ENCODE results near the gene MTG1.

MTG1 gene

GRCh38 chr10:133355266-133355665 is 38.7 kb upstream of the MTG1 start:
- H3K4me2 ChIP-seq (ENCODE audit: low read length), result no peak overlapping the region
- H3K9ac ChIP-seq, result no peak overlapping the region
- TF ChIP-seq CTCF (IDR thresholded peaks at IDR 0.05), result no peak
- no peaks in the 10 kb centered on the region for H3K9me3 ChIP-seq (ENCODE audit: control insufficient read depth, low read length)
- H3K27ac ChIP-seq, result no peak overlapping the region
- H2AFZ ChIP-seq, result no peak overlapping the region
- H3K4me1 ChIP-seq, result peaks cover 6% of the 10 kb centered on the region
- H3K79me2 ChIP-seq, result no peaks in the 10 kb centered on the region
- H3K36me3 ChIP-seq (ENCODE audit: control insufficient read depth, insufficient read depth, low read length), result no peaks in the 10 kb centered on the region
- H3K4me3 ChIP-seq (ENCODE audit: low read depth, low read length), result no peak overlapping the region
- no peaks in the 10 kb centered on the region for H3K27me3 ChIP-seq (ENCODE audit: control insufficient read depth, insufficient read depth, low read length)

GRCh38 chr10:133355991-133356390 is 38.0 kb upstream of the MTG1 start:
- peaks cover 6% of the 10 kb centered on the region for H3K4me1 ChIP-seq
- H3K4me2 ChIP-seq (ENCODE audit: low read length), result no peak overlapping the region
- H3K9me3 ChIP-seq (ENCODE audit: control insufficient read depth, low read length), result no peaks in the 10 kb centered on the region
- H3K27me3 ChIP-seq (ENCODE audit: control insufficient read depth, insufficient read depth, low read length), result no peaks in the 10 kb centered on the region
- H3K4me3 ChIP-seq (ENCODE audit: low read depth, low read length), result no peak overlapping the region
- no peak overlapping the region for H2AFZ ChIP-seq
- no peaks in the 10 kb centered on the region for H3K36me3 ChIP-seq (ENCODE audit: control insufficient read depth, insufficient read depth, low read length)
- H3K27ac ChIP-seq, result no peak overlapping the region
- no peak overlapping the region for H3K9ac ChIP-seq
- no peaks in the 10 kb centered on the region for H3K79me2 ChIP-seq
- no peak for TF ChIP-seq CTCF (IDR thresholded peaks at IDR 0.05)

- H3K4me1 ChIP-seq, result peaks cover 6% of the 10 kb centered on the region
- no peaks in the 10 kb centered on the region for H3K27me3 ChIP-seq (ENCODE audit: control insufficient read depth, insufficient read depth, low read length)
- peak overlapping the region; percentile 74 for H2AFZ ChIP-seq
- TF ChIP-seq CTCF (IDR thresholded peaks at IDR 0.05), result no peak
- H3K79me2 ChIP-seq, result no peaks in the 10 kb centered on the region
- H3K27ac ChIP-seq, result no peak overlapping the region
- no peak overlapping the region for H3K9ac ChIP-seq
- H3K9me3 ChIP-seq (ENCODE audit: control insufficient read depth, low read length), result no peaks in the 10 kb centered on the region
- H3K4me3 ChIP-seq (ENCODE audit: low read depth, low read length), result peak overlapping the region; percentile 50
- peak overlapping the region; percentile 65 for H3K4me2 ChIP-seq (ENCODE audit: low read length)
- H3K36me3 ChIP-seq (ENCODE audit: control insufficient read depth, insufficient read depth, low read length), result no peaks in the 10 kb centered on the region
Observed at GRCh38 chr10:133356549-133357284, 37.2 kb upstream of the MTG1 start.

GRCh38 chr10:133357285-133358161 is 36.4 kb upstream of the MTG1 start, which contains the start of gene FUOM:
FUOM (minus strand) TSS chr10:133358019; CDS start chr10:133358007, 12 bp downstream.
- Histone ChIP-seq H3K4me1 (peaks cover 6% of the 10 kb centered on the region), H2AFZ (peak within 1 kb of the TSS; percentile 74), H3K4me2 (ENCODE audit: low read length) (peak within 1 kb of the TSS; percentile 65), H3K36me3 (ENCODE audit: control insufficient read depth, insufficient read depth, low read length) (no peaks in the 10 kb centered on the region), H3K27me3 (ENCODE audit: control insufficient read depth, insufficient read depth, low read length) (no peaks in the 10 kb centered on the region), H3K4me3 (ENCODE audit: low read depth, low read length) (peak within 1 kb of the TSS; percentile 50), H3K9ac (no peak within 1 kb of the TSS), H3K27ac (no peak within 1 kb of the TSS), H3K9me3 (ENCODE audit: control insufficient read depth, low read length) (no peaks in the 10 kb centered on the region), H3K79me2 (no peaks in the 10 kb centered on the region)
- no peak for TF ChIP-seq CTCF (IDR thresholded peaks at IDR 0.05)

Measured in parathyroid adenoma (tissue), 2 donors.